KMS-11 (cell line): ENCODE measurements around the gene CERS6.

Source experiments
- H2AFZ ChIP-seq: fragments of 200-600 bp; sonication (generic); 2 replicates; pipeline ENCODE4 v1.6.1; 2016; ENCODE audit warnings: antibody characterized with exemption, mixed run types, low read depth
- H3K27ac ChIP-seq: fragments of 200-600 bp; sonication (generic); 2 replicates; pipeline ENCODE4 v1.6.1; 2016; ENCODE audit warnings: mild to moderate bottlenecking, mixed run types
- H3K27me3 ChIP-seq: fragments of 200-600 bp; sonication (generic); 2 replicates; pipeline ENCODE4 v1.6.1; 2017; ENCODE audit warnings: mild to moderate bottlenecking, low read depth, mixed run types, moderate library complexity; ENCODE audit not compliant: insufficient read depth
- H3K36me3 ChIP-seq: fragments of 200-600 bp; sonication (generic); 2 replicates; pipeline ENCODE4 v1.6.1; 2017; ENCODE audit warnings: mild to moderate bottlenecking, mixed run types; ENCODE audit not compliant: insufficient read depth
- H3K4me1 ChIP-seq: fragments of 200-600 bp; sonication (generic); 2 replicates; pipeline ENCODE4 v1.6.1; 2016; ENCODE audit warnings: mild to moderate bottlenecking, low read depth, mixed run types; ENCODE audit not compliant: poor library complexity, severe bottlenecking
- H3K4me2 ChIP-seq: fragments of 200-600 bp; sonication (generic); 2 replicates; pipeline ENCODE4 v1.7.0; 2016; ENCODE audit warnings: mild to moderate bottlenecking, mixed run types
- H3K4me3 ChIP-seq: fragments of 200-600 bp; sonication (generic); IDR thresholded peaks from 2 replicates; pipeline ENCODE4 v1.6.1; 2017; ENCODE audit warnings: low read depth, low read length, mixed read lengths; ENCODE audit not compliant: insufficient read depth
- H3K79me2 ChIP-seq: fragments of 200-600 bp; sonication (generic); 2 replicates; pipeline ENCODE4 v1.6.1; 2016; ENCODE audit warnings: low read depth, mixed run types; ENCODE audit not compliant: insufficient read depth
- H3K9ac ChIP-seq: fragments of 200-600 bp; sonication (generic); 2 replicates; pipeline ENCODE4 v1.6.1; 2016; ENCODE audit warnings: mild to moderate bottlenecking, mixed run types
- H4K20me1 ChIP-seq: fragments of 200-600 bp; sonication (generic); 2 replicates; pipeline ENCODE4 v1.6.1; 2016; ENCODE audit warnings: mild to moderate bottlenecking, mixed run types; ENCODE audit not compliant: insufficient read depth
- CTCF ChIP-seq: fragments of 200-600 bp; sonication (generic); conservative IDR thresholded peaks from 2 replicates; pipeline ENCODE4 v1.6.1; 2017; ENCODE audit warnings: low read depth, mild to moderate bottlenecking, antibody characterized with exemption, low read length, moderate library complexity, mixed read lengths

Gene CERS6

GRCh38 chr2:168816369-168816768 is 360.3 kb downstream of the CERS6 start:
- Histone ChIP-seq H2AFZ (no peak overlapping the region), H3K4me2 (no peak overlapping the region), H3K27ac (no peak overlapping the region), H3K79me2 (no peaks in the 10 kb centered on the region), H3K4me1 (no peaks in the 10 kb centered on the region), H3K4me3 (no peak overlapping the region), H3K36me3 (no peaks in the 10 kb centered on the region), H4K20me1 (no peaks in the 10 kb centered on the region), H3K9ac (no peak overlapping the region), H3K27me3 (no peaks in the 10 kb centered on the region)
- no peak for TF ChIP-seq CTCF

- Histone ChIP-seq H2AFZ (no peak overlapping the region), H3K27me3 (no peaks in the 10 kb centered on the region), H4K20me1 (no peaks in the 10 kb centered on the region), H3K9ac (no peak overlapping the region), H3K4me3 (no peak overlapping the region), H3K36me3 (no peaks in the 10 kb centered on the region), H3K27ac (no peak overlapping the region), H3K4me2 (no peak overlapping the region), H3K79me2 (no peaks in the 10 kb centered on the region), H3K4me1 (no peaks in the 10 kb centered on the region)
- no peak for TF ChIP-seq CTCF
Observed at GRCh38 chr2:168819050-168819715, 363.1 kb downstream of the CERS6 start.

- Histone ChIP-seq H3K27me3 (no peaks in the 10 kb centered on the region), H3K4me1 (no peaks in the 10 kb centered on the region), H3K27ac (no peak overlapping the region), H3K79me2 (no peaks in the 10 kb centered on the region), H3K4me2 (no peak overlapping the region), H2AFZ (no peak overlapping the region), H4K20me1 (no peaks in the 10 kb centered on the region), H3K36me3 (no peaks in the 10 kb centered on the region), H3K4me3 (no peak overlapping the region), H3K9ac (no peak overlapping the region)
- no peak for TF ChIP-seq CTCF
Observed at GRCh38 chr2:168819829-168820489, 363.9 kb downstream of the CERS6 start.

- no peak overlapping the region for H3K4me3 ChIP-seq
- H3K9ac ChIP-seq = no peak overlapping the region
- no peak overlapping the region for H3K4me2 ChIP-seq
- H3K79me2 ChIP-seq = no peaks in the 10 kb centered on the region
- no peaks in the 10 kb centered on the region for H3K4me1 ChIP-seq
- H4K20me1 ChIP-seq = no peaks in the 10 kb centered on the region
- no peak overlapping the region for H3K27ac ChIP-seq
- H2AFZ ChIP-seq = no peak overlapping the region
- no peaks in the 10 kb centered on the region for H3K36me3 ChIP-seq
- TF ChIP-seq CTCF = no peak
- no peaks in the 10 kb centered on the region for H3K27me3 ChIP-seq
Observed at GRCh38 chr2:168821577-168821976, 365.5 kb downstream of the CERS6 start.
